ENCODE measurements around the gene FOCAD.

GRCh38 chr9:21030389-21031035 lies 346.5 kb downstream of the FOCAD start:
- TF ChIP-seq, protein P1, sequence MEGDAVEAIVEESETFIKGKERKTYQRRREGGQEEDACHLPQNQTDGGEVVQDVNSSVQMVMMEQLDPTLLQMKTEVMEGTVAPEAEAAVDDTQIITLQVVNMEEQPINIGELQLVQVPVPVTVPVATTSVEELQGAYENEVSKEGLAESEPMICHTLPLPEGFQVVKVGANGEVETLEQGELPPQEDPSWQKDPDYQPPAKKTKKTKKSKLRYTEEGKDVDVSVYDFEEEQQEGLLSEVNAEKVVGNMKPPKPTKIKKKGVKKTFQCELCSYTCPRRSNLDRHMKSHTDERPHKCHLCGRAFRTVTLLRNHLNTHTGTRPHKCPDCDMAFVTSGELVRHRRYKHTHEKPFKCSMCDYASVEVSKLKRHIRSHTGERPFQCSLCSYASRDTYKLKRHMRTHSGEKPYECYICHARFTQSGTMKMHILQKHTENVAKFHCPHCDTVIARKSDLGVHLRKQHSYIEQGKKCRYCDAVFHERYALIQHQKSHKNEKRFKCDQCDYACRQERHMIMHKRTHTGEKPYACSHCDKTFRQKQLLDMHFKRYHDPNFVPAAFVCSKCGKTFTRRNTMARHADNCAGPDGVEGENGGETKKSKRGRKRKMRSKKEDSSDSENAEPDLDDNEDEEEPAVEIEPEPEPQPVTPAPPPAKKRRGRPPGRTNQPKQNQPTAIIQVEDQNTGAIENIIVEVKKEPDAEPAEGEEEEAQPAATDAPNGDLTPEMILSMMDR (IDR thresholded peaks at IDR 0.05) = no peak
- no peak for TF ChIP-seq POLR2A (IDR thresholded peaks at IDR 0.05)
